ENCODE measurements around the gene OR10H2. TPM values are rescaled to one million over a fixed set of nuclear protein-coding genes. Genes with fewer than 3 reads are reported as not detected.
"Not testable (repeated sequence)": the region's sequence is repeated elsewhere in the genome, so short reads cannot be mapped to it uniquely, and the experiment has no call there.

The OR10H2 gene, protein sequence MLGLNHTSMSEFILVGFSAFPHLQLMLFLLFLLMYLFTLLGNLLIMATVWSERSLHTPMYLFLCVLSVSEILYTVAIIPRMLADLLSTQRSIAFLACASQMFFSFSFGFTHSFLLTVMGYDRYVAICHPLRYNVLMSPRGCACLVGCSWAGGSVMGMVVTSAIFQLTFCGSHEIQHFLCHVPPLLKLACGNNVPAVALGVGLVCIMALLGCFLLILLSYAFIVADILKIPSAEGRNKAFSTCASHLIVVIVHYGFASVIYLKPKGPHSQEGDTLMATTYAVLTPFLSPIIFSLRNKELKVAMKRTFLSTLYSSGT
- polyA plus RNA-seq (ENCODE audit: insufficient read length in 4 of 4), result not detected

DNA sequence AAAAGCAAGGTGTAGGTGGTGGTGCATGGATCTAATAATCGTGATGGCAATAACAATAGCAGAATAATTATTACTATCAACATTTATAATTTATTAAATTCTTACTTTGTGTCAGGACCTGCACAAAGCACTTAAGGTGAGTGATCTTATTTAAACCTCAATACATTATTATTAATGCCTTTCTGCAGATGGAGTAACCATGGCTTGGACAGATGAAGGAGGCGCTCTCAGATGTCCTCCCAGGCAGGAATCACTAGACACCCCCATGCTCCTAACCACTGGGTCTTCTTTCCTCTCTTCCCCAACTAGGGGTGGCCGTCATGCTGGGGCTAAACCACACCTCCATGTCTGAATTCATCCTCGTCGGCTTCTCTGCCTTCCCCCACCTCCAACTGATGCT, at the start of gene OR10H2:
TSS of gene OR10H2 (plus strand) at position 301 of the 400 bp plus-strand sequence. CDS start at position 321, 20 bp downstream.
- DNase-seq (ENCODE audit: low read depth in 4 of 4, low spot score in 3 of 4), result no peak

DNA sequence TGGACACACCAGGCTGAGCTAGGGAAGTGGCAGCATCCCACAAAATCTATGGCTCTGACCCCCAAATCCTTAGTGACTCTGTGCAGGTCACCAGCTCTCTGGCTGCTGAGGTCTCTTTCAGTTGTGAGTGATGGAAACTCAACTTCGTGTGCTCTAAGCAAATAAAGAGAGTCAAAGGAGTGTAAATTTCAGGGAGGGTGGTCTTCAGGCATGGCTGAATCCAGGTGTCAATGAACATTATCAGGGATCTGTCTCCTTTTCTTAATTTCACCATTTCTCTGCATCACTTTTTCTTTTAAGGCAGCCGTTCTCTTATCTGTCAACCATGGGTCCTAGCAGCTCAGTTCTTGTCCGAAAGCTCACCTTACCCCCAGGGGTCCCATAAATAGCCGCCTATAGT, 48.7 kb upstream of the OR10H2 start:
- no peak for DNase-seq (ENCODE audit: low read depth in 4 of 4, low spot score in 3 of 4)

DNA sequence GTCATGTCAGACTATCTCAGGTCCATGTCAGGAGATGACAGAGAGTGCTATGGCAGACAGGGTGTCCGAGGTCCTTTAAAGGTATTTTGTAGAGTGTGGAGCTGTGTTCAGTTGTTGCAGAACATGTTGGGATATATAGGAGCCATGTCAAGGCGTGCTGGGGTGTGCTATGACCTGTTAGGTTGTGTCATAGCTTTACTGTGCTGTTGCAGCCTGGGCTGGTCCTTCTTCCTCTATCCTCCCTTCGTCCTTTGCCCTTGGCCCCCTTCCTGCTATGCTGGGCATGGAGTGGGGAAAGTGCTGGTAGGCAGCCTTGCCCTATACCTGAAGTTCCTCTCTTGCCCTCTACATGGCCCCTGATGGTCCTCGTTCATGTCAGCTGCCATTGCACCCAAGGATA, 48.0 kb upstream of the OR10H2 start:
- not testable (repeated sequence) for DNase-seq (ENCODE audit: low read depth in 4 of 4, low spot score in 3 of 4)

DNA sequence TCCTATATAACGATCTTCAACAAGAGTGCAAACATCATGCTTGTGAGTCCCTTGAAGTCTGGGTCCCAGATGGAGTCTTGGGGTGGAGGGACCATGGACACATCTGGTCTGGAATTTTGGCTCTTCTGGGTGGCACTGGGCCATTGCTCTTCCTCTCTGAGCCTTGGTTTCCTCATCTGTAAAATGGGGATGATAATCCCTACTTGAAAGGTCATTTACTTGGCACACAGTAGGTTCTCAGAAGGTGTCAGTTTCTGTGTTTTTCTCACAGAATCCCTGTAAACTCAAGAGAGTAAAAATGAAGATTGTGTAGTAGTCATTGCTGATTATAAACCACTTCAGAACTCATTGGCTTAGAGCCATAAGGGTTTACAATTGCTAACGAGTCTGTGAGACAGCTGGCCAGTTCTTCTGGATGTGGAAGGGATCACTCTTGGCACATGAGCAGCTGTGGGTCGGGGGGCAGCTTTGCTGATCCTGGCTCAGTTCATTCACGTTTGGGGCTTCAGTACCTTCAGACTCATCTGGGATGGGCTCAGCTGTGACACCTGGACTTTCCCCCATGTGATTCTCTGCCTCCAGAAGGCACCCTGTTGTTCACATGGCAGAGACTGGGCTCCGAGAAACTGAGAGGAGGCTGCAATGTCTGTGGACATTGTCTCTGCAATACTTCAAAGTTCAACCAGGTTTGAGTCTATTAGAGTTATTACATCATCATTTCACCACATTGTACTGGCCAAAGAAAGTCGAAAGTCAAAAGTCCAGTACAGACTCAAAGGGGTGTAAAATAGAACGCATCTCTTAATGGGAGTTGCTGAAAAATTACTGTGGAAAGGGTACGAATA, 47.1 kb upstream of the OR10H2 start:
- no peak for DNase-seq (ENCODE audit: low read depth in 4 of 4, low spot score in 3 of 4)

DNA sequence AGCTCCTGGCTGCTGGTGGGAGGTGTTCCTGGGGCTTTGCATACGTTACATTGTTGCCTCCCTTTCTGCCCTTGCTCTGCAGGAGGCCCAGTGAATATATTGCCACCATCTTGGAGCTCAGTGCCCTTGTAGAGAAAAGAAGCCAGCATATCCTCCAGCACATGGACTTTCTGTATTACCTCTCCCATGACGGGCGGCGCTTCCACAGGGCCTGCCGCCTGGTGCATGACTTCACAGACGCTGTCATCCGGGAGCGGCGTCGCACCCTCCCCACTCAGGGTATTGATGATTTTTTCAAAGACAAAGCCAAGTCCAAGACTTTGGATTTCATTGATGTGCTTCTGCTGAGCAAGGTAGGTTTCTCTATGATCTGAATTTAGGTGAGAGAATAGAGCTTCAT, 44.4 kb upstream of the OR10H2 start:
- no peak for DNase-seq (ENCODE audit: low read depth in 4 of 4, low spot score in 3 of 4)

DNA sequence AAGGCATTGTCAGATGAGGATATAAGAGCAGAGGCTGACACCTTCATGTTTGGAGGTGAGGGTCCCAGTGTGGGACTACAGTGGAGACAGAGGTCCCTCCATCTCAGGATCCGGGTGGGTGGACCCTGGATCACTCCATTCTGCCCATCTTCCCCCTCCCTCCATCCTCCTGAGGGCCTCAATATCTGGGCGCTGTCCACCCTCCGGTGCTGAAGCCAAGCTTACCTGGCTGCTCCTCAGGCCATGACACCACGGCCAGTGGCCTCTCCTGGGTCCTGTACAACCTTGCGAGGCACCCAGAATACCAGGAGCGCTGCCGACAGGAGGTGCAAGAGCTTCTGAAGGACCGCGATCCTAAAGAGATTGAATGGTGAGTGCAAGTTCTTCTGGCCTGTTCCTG, 43.0 kb upstream of the OR10H2 start:
- DNase-seq (ENCODE audit: low read depth in 4 of 4, low spot score in 3 of 4), result no peak

DNA sequence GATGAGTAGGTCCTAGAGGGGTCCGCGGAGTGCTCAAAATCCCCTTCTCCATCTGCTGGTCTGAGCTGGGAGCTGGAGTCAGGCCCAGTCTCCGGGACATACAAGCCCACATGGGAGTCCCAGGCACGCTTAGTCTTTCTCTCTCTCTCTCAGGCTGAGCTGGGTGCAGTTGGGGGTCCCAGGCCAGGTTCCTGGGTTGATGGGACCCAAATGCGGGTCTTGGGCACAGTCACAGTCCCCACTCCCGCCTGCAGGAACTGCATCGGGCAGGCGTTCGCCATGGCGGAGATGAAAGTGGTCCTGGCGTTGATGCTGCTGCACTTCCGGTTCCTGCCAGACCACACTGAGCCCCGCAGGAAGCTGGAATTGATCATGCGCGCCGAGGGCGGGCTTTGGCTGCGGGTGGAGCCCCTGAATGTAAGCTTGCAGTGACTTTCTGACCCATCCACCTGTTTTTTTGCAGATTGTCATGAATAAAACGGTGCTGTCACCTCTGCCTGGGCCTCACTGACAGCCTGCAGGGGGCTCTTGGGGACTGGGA, 31.1 kb upstream of the OR10H2 start:
- DNase-seq (ENCODE audit: low read depth in 4 of 4, low spot score in 3 of 4), result no peak

DNA sequence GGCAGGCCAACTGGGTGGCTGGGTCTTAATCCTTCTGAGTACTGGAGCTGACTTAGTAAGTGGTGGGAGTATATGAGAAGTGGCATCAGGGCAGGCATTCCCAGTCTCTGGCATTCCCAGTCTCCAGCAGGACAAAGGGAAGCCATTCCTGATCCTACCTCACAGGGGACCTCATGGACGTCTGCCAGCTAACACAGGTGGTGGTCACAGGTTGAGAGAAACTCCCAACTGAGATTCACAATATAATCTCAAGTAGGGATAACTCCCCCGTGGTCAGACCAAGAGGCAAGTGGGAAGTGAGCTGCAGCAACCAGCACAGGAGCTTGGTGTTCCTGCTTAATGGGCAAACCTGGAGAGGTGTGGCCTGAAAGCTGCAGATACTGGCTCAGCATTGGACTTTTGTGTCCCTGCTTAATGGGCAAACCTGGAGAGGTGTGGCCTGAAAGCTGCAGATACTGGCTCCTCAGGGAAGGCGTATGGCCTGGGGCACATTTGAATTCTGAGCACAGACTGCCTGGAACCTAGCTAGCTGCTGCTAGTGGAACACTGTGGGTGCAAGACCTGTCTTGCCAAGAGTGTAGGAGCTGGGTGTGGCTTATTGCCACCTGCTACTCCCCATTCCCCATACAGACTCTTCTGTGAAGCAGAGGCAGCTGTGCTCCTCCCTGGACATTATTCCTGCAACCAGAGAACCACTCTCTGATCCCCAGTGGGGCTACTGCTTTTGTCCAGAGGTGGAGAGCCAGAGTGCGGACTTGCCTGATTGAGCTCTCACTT, 25.9 kb upstream of the OR10H2 start:
- DNase-seq (ENCODE audit: low read depth in 4 of 4, low spot score in 3 of 4), result no peak

DNA sequence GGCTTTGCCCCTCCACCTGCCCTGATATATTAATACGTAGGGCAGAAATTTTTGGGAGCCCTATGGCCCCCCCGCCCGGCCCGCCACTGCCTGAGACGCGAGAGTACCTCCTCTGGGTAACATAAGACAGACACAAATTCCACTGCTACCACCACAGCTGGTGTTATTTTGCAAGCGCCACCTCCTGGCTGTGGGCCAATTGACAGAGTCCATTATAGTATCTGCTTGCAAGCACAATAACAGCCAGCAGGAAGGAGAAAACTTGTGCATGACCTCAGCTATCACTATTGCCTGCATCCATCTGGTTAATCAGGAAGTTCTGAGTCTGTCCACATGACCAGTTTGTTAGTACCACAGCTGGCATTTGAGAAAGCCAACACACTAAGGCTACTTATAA, 25.3 kb upstream of the OR10H2 start:
- peak; percentile 3 to 8 (median 6) for DNase-seq (ENCODE audit: low read depth in 4 of 4, low spot score in 3 of 4)

DNA sequence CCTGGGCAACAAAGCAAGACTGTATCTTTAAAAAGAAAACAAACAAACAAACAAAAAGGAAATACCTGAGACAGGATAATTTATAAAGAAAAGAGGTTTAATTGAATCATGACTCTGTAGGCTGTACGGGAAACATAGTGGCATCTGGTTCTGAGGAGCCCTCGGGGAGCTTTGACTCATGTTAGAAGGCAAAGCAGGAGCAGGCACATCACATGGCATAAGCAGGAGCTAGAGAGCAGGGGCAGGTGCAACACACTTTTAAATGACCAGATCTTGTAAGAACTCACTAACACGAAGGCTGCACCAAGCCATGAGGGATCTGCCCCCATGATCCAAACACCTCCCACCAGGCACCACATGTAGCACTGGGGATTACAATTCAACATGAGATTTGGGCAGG, 13.2 kb upstream of the OR10H2 start:
- no peak for DNase-seq (ENCODE audit: low read depth in 4 of 4, low spot score in 3 of 4)

DNA sequence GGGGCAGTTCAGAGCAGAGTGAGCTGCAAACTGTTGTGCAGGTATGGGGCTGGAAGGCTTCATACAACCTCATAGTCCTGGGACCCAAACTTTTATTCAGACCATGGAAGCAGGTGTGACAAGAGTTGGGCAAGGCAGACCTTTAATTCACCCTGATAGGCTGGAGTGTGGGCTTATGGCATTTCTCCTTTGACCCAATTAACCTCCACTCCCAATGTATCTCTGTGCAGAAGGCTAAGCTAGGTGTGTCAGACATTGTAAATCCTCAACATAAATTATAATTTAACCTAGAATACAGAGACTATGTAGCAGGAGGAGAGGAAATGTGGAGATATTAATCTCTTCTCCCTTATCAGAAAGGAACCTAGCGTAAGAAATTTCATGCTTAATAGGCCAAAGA, 12.2 kb upstream of the OR10H2 start:
- no peak for DNase-seq (ENCODE audit: low read depth in 4 of 4, low spot score in 3 of 4)

DNA sequence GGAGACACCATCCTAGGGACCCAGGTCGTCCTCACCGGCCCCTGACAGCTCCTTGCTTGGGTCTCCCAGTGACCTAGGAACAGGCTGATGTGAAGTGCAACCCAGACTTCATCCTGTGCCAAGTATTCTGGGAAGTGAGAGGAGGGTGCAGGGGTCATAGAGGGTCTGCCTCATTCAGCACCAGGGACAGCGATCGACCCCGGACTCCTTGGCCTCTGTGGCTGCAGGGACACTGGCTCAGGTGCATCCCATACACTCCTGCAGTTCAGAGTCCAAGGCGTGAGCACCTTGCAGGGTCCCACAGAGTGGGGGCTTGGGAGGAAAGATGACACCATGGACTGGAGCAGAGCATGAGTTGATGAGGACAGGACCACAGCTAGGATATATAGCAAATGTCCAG, 10.0 kb upstream of the OR10H2 start:
- no peak for DNase-seq (ENCODE audit: low read depth in 4 of 4, low spot score in 3 of 4)

DNA sequence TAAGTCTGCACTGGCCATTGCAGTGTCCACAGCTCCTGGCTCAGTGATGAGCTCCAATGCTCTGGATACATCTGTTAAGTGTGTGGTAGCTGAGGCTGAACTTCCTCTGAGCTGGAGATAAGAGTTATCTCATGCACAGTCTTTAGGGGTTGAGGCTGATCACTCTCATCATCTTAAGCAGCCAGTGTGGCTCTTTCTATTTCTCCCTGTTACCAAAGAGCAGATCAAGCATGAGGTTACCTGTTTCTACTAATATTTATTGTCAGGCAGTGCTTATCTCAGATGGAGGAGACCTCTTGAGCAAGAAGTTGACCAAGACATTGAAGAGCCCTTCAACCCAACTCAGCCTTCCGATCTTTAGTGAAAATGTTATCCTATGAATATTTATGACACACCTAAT, 6.6 kb upstream of the OR10H2 start:
- no peak for DNase-seq (ENCODE audit: low read depth in 4 of 4, low spot score in 3 of 4)

DNA sequence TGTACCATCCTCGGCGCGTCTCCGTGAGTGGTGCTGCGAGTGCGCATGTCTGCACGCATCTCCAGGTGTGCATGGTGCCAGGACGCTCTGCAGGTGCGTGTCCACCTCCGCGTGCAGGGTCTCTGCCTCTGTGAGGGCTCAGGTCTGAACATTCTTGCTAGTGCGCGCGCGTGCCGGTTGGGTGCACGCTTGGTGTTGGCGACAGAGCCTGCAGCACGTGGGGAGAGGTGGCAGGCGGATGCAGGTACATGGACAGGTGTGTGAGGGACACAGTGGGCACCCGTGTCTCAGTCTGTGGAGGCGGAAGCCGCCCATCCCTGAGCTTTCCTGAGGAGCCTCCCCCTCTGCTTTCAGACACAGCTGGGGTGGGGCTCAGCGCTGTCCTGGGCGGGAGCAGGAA, 4.9 kb upstream of the OR10H2 start:
- no peak for DNase-seq (ENCODE audit: low read depth in 4 of 4, low spot score in 3 of 4)

DNA sequence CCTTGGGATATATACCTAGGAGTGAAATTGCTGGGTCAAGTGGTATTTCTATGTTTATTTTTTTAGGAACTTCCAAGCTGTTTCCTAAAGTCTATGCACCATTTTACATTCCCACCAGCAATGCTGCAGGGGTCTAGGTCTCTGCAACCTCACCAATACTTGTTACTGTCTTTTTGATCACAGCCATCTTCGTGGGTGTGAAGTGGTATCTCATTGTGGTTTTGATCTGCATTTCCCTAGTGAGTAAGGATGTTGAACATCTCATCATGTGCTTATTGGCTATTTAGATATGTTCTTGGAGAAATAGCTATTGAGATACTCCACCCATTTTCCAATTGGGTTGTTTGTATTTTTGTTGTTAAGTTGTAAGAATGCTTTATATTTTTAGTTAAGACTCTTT, 2.7 kb downstream of the OR10H2 start:
- DNase-seq (ENCODE audit: low read depth in 4 of 4, low spot score in 3 of 4), result no peak

DNA sequence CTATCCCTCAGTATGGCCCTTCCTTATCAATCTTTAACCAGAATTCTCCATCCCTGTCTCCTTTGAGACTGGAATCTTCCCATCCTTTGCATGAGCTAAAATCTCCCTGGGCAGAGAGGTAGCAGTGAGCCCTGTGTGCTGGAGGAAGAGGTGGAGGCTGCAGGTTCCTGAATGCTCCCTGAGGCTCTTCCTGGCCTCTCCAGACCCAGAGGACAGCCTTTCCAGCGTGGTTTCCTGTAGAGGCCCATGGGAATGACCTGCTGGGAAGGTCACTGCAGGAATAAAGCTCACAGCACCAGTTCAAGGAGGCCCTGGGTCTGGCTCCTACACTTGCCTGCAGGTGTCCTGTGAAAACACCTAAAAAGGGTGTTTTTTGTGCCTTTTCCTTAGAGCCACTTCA, 4.6 kb downstream of the OR10H2 start:
- no peak for DNase-seq (ENCODE audit: low read depth in 4 of 4, low spot score in 3 of 4)

DNA sequence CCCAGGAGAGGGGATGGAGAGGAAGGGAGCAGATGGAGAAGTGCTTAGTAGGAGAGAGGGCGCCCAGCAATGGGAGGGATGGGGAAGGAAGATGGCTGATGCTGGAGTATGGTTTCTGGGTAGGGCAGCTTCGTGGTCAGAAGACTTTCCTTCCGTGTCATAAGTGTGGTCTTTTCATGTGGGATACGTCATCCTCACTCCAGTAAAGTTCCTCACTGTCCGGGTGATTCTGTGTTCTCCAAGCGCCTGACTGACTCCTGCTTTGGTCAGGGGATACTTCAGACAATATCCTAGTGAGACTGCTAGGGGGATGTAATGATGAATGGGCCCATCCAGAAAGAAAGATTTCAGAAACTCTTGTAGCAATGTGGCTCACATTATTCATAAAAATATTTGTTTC, 6.1 kb downstream of the OR10H2 start:
- DNase-seq (ENCODE audit: low read depth in 4 of 4, low spot score in 3 of 4), result no peak

DNA sequence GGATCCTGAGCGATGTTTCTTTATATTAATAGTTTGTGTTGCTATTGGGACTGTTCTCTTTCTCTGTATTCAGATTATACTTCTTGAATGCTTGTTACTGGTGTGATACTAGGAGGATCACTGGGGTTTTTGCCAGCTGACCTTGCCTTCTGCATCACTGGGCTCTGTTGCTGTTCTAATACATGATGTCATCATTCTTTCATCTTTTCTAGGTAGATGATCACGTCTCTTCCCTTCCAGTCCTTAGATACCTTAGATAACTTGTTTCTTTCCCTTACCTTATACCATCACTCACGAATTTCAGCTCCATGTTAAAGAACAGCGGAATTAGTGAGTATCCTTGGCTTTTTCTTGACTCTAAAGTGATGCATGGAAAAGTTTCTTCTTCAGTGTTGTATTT, 9.9 kb downstream of the OR10H2 start, which contains the start of gene OR10H3:
TSS of gene OR10H3 (plus strand) at position 264 of the 400 bp plus-strand sequence. CDS start 3,408 bp downstream, outside the sequence.
- DNase-seq (ENCODE audit: low read depth in 4 of 4, low spot score in 3 of 4), result no peak

DNA sequence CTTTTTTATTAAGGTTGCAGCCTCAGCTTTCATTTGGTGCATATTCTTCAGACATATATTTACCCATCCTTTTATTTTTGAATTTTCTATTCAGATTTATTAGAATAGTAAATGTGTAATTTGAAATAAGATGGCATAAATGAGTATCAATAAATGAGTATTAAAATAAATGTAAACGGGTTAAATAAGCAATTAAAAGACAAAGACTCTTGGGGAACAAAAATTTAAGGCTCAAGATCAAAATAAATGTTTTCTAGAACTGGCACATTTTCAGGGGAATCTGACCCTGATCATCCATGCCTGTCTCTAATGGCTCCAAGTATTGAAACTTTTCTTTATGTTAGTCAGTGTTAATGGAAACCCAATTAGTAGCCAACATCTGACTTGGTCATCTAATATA, 13.0 kb downstream of the OR10H2 start:
- no peak for DNase-seq (ENCODE audit: low read depth in 4 of 4, low spot score in 3 of 4)

DNA sequence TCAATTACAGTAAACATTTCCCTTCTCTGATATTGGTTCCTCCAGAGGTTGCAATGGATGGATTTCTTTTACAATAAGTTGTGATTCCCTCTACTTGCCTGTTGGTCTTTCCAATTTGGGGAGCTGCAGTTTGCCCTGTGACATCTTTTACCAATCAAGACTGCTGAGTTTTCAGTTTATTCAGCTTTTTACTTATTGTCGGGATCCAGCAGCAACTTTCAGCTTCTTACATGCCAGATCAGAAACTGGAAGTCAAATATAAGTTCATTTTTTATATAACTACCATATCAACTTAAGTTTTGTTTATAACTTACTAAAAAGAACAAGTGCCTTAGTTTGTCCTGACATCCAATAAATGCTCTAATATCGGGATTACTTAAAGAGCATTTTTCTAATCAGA, 20.4 kb downstream of the OR10H2 start:
- DNase-seq (ENCODE audit: low read depth in 4 of 4, low spot score in 3 of 4), result no peak

DNA sequence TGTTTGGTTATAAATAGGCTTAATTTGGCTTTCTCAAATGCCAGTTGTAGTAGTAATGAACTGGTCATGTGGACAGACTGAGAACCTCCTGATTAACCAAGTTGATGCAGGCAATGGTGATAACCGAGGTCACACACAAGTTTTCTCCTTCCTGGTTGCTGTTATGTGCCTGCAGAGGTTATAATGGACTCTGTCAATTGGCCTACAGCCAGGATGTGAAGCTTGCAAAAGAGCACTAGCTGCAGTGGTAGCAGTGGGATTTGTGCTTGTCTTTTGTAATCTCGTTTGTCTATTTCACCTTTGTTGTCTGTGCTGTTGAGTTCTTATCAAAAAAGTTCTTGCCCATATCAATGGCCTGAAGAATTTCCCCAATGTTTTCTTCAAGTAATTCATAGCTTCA, 30.6 kb downstream of the OR10H2 start:
- no peak for DNase-seq (ENCODE audit: low read depth in 4 of 4, low spot score in 3 of 4)
